Fibroblast of mammary gland (primary cell): Measurements from ENCODE around the gene VSIG10L2.

Source experiments
- DNase-seq: peaks from one replicate; pipeline ENCODE4 v3.0.0-alpha.2; 2010; ENCODE audit warnings: low read depth
- H3K4me3 ChIP-seq: 2 replicates; pipeline ENCODE4 v1.5.1; 2011; ENCODE audit warnings: low read depth, mild to moderate bottlenecking, low read length, moderate library complexity; ENCODE audit not compliant: control insufficient read depth
- CTCF ChIP-seq: conservative IDR thresholded peaks from 2 replicates; pipeline ENCODE4 v1.5.1; 2011; ENCODE audit warnings: low read depth, low read length, inconsistent platforms; ENCODE audit not compliant: control insufficient read depth, insufficient read depth

Gene VSIG10L2

GRCh38 chr11:125999234-125999880 lies 53.5 kb downstream of the VSIG10L2 start:
- peak; percentile 48 for DNase-seq

DNA sequence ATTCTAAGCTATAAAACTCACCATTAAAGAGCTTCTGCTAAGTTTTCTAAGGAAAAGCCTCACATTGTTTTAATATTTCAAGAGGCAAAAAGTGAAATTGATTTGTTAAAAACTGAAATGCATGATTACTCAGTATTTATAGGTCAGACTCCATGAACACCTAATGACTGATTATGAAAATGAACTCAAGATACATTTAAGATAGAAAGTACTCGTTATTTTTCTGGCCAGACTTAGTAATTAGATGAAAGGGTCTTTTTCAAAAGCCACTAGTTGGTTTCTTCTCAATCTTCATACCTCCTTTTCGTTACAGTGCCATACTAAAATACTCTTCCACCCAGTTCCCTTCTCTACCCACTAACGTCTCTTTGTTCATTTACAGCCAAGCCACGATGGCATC lies 56.3 kb downstream of the VSIG10L2 start:
- TF ChIP-seq CTCF = no peak

More at GRCh38 chr11:125999234-125999880, 53.5 kb downstream of the VSIG10L2 start:
- no peak for TF ChIP-seq CTCF
- H3K4me3 ChIP-seq = no peak overlapping the region

More for the DNA sequence above, 56.3 kb downstream of the VSIG10L2 start:
- no peak for DNase-seq
- no peak overlapping the region for H3K4me3 ChIP-seq
